Activated T-helper 2 cell treated with anti-CD3 and anti-CD28 coated beads, Interferon-gamma antibody, Interleukin-2, Interleukin-4, amounts not matched to agents 10 μg/mL and 5 μg/mL and 100 μg/mL, durations not matched to agents 14 hours and 24 hours and 36 hours (primary cell): ENCODE measurements around the gene ITGA2. TPM values are rescaled to one million over a fixed set of nuclear protein-coding genes. Genes with fewer than 3 reads are reported as not detected.
A peak's percentile ranks its signal among the peaks of the same experiment; 100 is the strongest.

Source experiments
- DNase-seq: peaks from one replicate; pipeline ENCODE4 v3.0.0; 2021; ENCODE audit warnings: low spot score
- H3K27ac Mint-ChIP-seq: one replicate; pipeline ENCODE4 v1.8.0; 2021; ENCODE audit warnings: mixed read lengths
- H3K27me3 Mint-ChIP-seq: one replicate; pipeline ENCODE4 v1.8.0; 2021; ENCODE audit warnings: low read depth, mixed read lengths
- H3K36me3 Mint-ChIP-seq: one replicate; pipeline ENCODE4 v1.8.0; 2021; ENCODE audit warnings: low read depth, mixed read lengths
- H3K4me1 Mint-ChIP-seq: one replicate; pipeline ENCODE4 v1.8.0; 2021; ENCODE audit warnings: low read depth, mixed read lengths
- H3K4me3 Mint-ChIP-seq: one replicate; pipeline ENCODE4 v1.8.0; 2021; ENCODE audit warnings: low read depth, mild to moderate bottlenecking, moderate library complexity, mixed read lengths
- H3K9me3 Mint-ChIP-seq: one replicate; pipeline ENCODE4 v1.8.0; 2021; ENCODE audit warnings: mixed read lengths
- intact Hi-C: fragments of 100-400 bp; cut with micrococcal nuclease; formaldehyde crosslinking; loops from one replicate; pipeline ENCODE4 v1.15.1; 2023
- total RNA-seq: library from RNA; stranded (reverse); gene quantifications from 2 replicates; pipeline ENCODE4 v1.2.3, GENCODE V29; 2022

Gene ITGA2
- total RNA-seq, 1 donor from 2014 or later, result 1.4 TPM

- Mint-ChIP-seq H3K27ac (no peak overlapping the region), H3K4me3 (no peak overlapping the region), H3K9me3 (no peaks in the 10 kb centered on the region), H3K4me1 (peaks cover 21% of the 10 kb centered on the region), H3K27me3 (peaks cover 13% of the 10 kb centered on the region), H3K36me3 (peaks cover 68% of the 10 kb centered on the region)
- intact Hi-C loops, result no loop called here
- no peak for DNase-seq
Observed at GRCh38 chr5:53076014-53076583, 86.9 kb downstream of the ITGA2 start.

- no peak overlapping the region for H3K27ac Mint-ChIP-seq
- H3K4me1 Mint-ChIP-seq, result peaks cover 46% of the 10 kb centered on the region
- peaks cover 61% of the 10 kb centered on the region for H3K36me3 Mint-ChIP-seq
- no peak overlapping the region for H3K4me3 Mint-ChIP-seq
- H3K9me3 Mint-ChIP-seq, result no peaks in the 10 kb centered on the region
- peaks cover 6% of the 10 kb centered on the region for H3K27me3 Mint-ChIP-seq
- intact Hi-C loops, result loop anchor here (1.0 kb wide), 1 partner anchor 11 kb away; no protein-coding TSS in a partner anchor
- DNase-seq, result no peak
Observed at GRCh38 chr5:53080271-53080670, 91.1 kb downstream of the ITGA2 start.

- H3K4me1 Mint-ChIP-seq, result peaks cover 62% of the 10 kb centered on the region
- no peaks in the 10 kb centered on the region for H3K9me3 Mint-ChIP-seq
- no peak for DNase-seq
- intact Hi-C loops, result no loop called here
- no peaks in the 10 kb centered on the region for H3K27me3 Mint-ChIP-seq
- H3K4me3 Mint-ChIP-seq, result no peak overlapping the region
- H3K27ac Mint-ChIP-seq, result no peak overlapping the region
- H3K36me3 Mint-ChIP-seq, result peaks cover 47% of the 10 kb centered on the region
Observed at GRCh38 chr5:53083927-53084326, 94.8 kb downstream of the ITGA2 start.

GRCh38 chr5:53084546-53085255 lies 95.5 kb downstream of the ITGA2 start:
- H3K27me3 Mint-ChIP-seq, result no peaks in the 10 kb centered on the region
- intact Hi-C loops, result loop anchor here (5.0 kb wide), 1 partner anchor 302 kb away; no protein-coding TSS in a partner anchor
- DNase-seq, result no peak
- H3K4me1 Mint-ChIP-seq, result peaks cover 67% of the 10 kb centered on the region
- peaks cover 49% of the 10 kb centered on the region for H3K36me3 Mint-ChIP-seq
- H3K9me3 Mint-ChIP-seq, result no peaks in the 10 kb centered on the region
- H3K27ac Mint-ChIP-seq, result no peak overlapping the region
- no peak overlapping the region for H3K4me3 Mint-ChIP-seq

GRCh38 chr5:53087171-53087570 lies 98.0 kb downstream of the ITGA2 start:
- Mint-ChIP-seq H3K4me3 (no peak overlapping the region), H3K9me3 (no peaks in the 10 kb centered on the region), H3K27me3 (peaks cover 2% of the 10 kb centered on the region), H3K36me3 (peaks cover 44% of the 10 kb centered on the region), H3K4me1 (peaks cover 73% of the 10 kb centered on the region), H3K27ac (no peak overlapping the region)
- no peak for DNase-seq
- intact Hi-C loops, result loop anchor here (5.0 kb wide), 1 partner anchor 305 kb away; no protein-coding TSS in a partner anchor

- DNase-seq, result no peak
- Mint-ChIP-seq H3K4me3 (no peak overlapping the region), H3K9me3 (no peaks in the 10 kb centered on the region), H3K27ac (no peak overlapping the region), H3K4me1 (peaks cover 68% of the 10 kb centered on the region), H3K27me3 (peaks cover 2% of the 10 kb centered on the region), H3K36me3 (peaks cover 40% of the 10 kb centered on the region)
- intact Hi-C loops, result loop anchor here (2.0 to 5.0 kb wide), 2 partner anchors 21 to 305 kb away; partner anchors contain the start of gene MOCS2
Observed at GRCh38 chr5:53087621-53088121, 98.5 kb downstream of the ITGA2 start.

GRCh38 chr5:53089481-53089991 lies 100.4 kb downstream of the ITGA2 start:
- no peak for DNase-seq
- intact Hi-C loops, result loop anchor here (1.0 to 5.0 kb wide), 6 partner anchors 19 to 307 kb away; partner anchors contain the start of gene MOCS2
- Mint-ChIP-seq H3K36me3 (peaks cover 31% of the 10 kb centered on the region), H3K4me3 (peak overlapping the region; percentile 59), H3K27me3 (peaks cover 2% of the 10 kb centered on the region), H3K4me1 (peaks cover 50% of the 10 kb centered on the region), H3K9me3 (no peaks in the 10 kb centered on the region), H3K27ac (peak overlapping the region; percentile 65)

GRCh38 chr5:53090229-53090628 lies 101.1 kb downstream of the ITGA2 start:
- H3K36me3 Mint-ChIP-seq, result peaks cover 36% of the 10 kb centered on the region
- H3K27ac Mint-ChIP-seq, result no peak overlapping the region
- H3K4me1 Mint-ChIP-seq, result peaks cover 44% of the 10 kb centered on the region
- H3K4me3 Mint-ChIP-seq, result no peak overlapping the region
- H3K9me3 Mint-ChIP-seq, result no peaks in the 10 kb centered on the region
- intact Hi-C loops, result loop anchor here (1.0 kb wide), 1 partner anchor 59 kb away; no protein-coding TSS in a partner anchor
- H3K27me3 Mint-ChIP-seq, result peaks cover 2% of the 10 kb centered on the region
- no peak for DNase-seq

GRCh38 chr5:53091289-53091688 lies 102.1 kb downstream of the ITGA2 start:
- no peak for DNase-seq
- H3K9me3 Mint-ChIP-seq, result no peaks in the 10 kb centered on the region
- peaks cover 42% of the 10 kb centered on the region for H3K36me3 Mint-ChIP-seq
- peaks cover 49% of the 10 kb centered on the region for H3K4me1 Mint-ChIP-seq
- H3K4me3 Mint-ChIP-seq, result no peak overlapping the region
- H3K27me3 Mint-ChIP-seq, result peaks cover 2% of the 10 kb centered on the region
- intact Hi-C loops, result no loop called here
- no peak overlapping the region for H3K27ac Mint-ChIP-seq

- H3K4me1 Mint-ChIP-seq, result peaks cover 44% of the 10 kb centered on the region
- intact Hi-C loops, result no loop called here
- H3K27me3 Mint-ChIP-seq, result peaks cover 2% of the 10 kb centered on the region
- peaks cover 34% of the 10 kb centered on the region for H3K36me3 Mint-ChIP-seq
- no peaks in the 10 kb centered on the region for H3K9me3 Mint-ChIP-seq
- H3K27ac Mint-ChIP-seq, result no peak overlapping the region
- no peak for DNase-seq
- no peak overlapping the region for H3K4me3 Mint-ChIP-seq
Observed at GRCh38 chr5:53092242-53092641, 103.1 kb downstream of the ITGA2 start.

GRCh38 chr5:53095217-53095616 lies 106.1 kb downstream of the ITGA2 start:
- intact Hi-C loops, result no loop called here
- H3K27me3 Mint-ChIP-seq, result peaks cover 2% of the 10 kb centered on the region

GRCh38 chr5:53095931-53096525 lies 106.9 kb downstream of the ITGA2 start:
- Mint-ChIP-seq H3K27me3 (peaks cover 2% of the 10 kb centered on the region), H3K9me3 (no peaks in the 10 kb centered on the region), H3K4me1 (peaks cover 19% of the 10 kb centered on the region), H3K27ac (no peak overlapping the region), H3K4me3 (no peak overlapping the region), H3K36me3 (peaks cover 43% of the 10 kb centered on the region)
- intact Hi-C loops, result loop anchor here (1.0 kb wide), 1 partner anchor 148 kb away; no protein-coding TSS in a partner anchor
- peak; percentile 62 for DNase-seq

More at GRCh38 chr5:53095217-53095616, 106.1 kb downstream of the ITGA2 start:
- Mint-ChIP-seq H3K36me3 (peaks cover 46% of the 10 kb centered on the region), H3K27ac (no peak overlapping the region), H3K9me3 (no peaks in the 10 kb centered on the region), H3K4me3 (no peak overlapping the region), H3K4me1 (peaks cover 23% of the 10 kb centered on the region)
- DNase-seq, result no peak
